ENCODE results near the gene COL10A1. TPM values are rescaled to one million over a fixed set of nuclear protein-coding genes. Genes with fewer than 3 reads are reported as not detected.

COL10A1 gene
- total RNA-seq, 1 experiment from 2014 or later, result not detected

- DNase-seq, result no peak
- BruUV-seq (replicated peaks), result no TSS peak
These were observed 31.9 kb downstream of the COL10A1 start for GRCh38 chr6:116094041-116094440.

DNA sequence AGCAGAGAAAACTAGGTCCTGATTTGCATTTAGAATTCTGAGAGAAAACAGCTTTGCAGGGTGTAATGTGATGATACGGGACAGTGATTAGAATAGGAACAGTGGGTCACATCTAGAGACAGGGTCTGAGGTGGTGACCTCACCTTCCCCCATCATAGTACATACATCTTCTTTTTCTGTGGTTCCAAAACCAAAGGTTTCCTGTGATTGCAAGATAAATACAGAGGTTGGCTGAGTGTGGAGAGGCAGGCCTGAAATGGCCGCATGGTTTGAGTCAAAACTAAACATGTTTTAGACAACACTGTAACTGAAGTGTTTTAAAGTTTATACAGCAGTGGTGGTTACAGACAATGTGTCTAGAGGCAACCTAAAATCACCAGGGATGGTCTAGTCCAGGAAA lies 35.7 kb downstream of the COL10A1 start:
- no TSS peak for BruUV-seq (replicated peaks)
- no peak overlapping the region for H3K4me3 Mint-ChIP-seq (ENCODE audit: low read depth, unreplicated experiment)
- H3K9me3 Mint-ChIP-seq (ENCODE audit: low read depth, unreplicated experiment), result peaks cover 4% of the 10 kb centered on the region
- intact Hi-C loops (cut with micrococcal nuclease; ENCODE audit: unreplicated experiment), result no loop called here
- H3K4me1 Mint-ChIP-seq (ENCODE audit: low read depth, unreplicated experiment), result peaks cover 12% of the 10 kb centered on the region
- CTCF ChIA-PET, result no interaction called here
- no peak for TF ChIP-seq CTCF (IDR thresholded peaks at IDR 0.05; ENCODE audit: unreplicated experiment)
- H3K36me3 Mint-ChIP-seq (ENCODE audit: insufficient read depth, unreplicated experiment), result no peaks in the 10 kb centered on the region
- H3K27me3 Mint-ChIP-seq (ENCODE audit: unreplicated experiment), result no peaks in the 10 kb centered on the region
- no peak overlapping the region for H3K27ac Mint-ChIP-seq (ENCODE audit: unreplicated experiment)
- DNase-seq, result no peak

More at GRCh38 chr6:116094041-116094440, 31.9 kb downstream of the COL10A1 start:
- intact Hi-C loops (cut with micrococcal nuclease; ENCODE audit: unreplicated experiment), result no loop called here
- CTCF ChIA-PET, result no interaction called here
- Mint-ChIP-seq H3K4me3 (ENCODE audit: low read depth, unreplicated experiment) (no peak overlapping the region), H3K27me3 (ENCODE audit: unreplicated experiment) (no peaks in the 10 kb centered on the region), H3K36me3 (ENCODE audit: insufficient read depth, unreplicated experiment) (no peaks in the 10 kb centered on the region), H3K9me3 (ENCODE audit: low read depth, unreplicated experiment) (peaks cover 8% of the 10 kb centered on the region), H3K27ac (ENCODE audit: unreplicated experiment) (no peak overlapping the region), H3K4me1 (ENCODE audit: low read depth, unreplicated experiment) (peaks cover 12% of the 10 kb centered on the region)
- TF ChIP-seq CTCF (IDR thresholded peaks at IDR 0.05; ENCODE audit: unreplicated experiment), result no peak

- Mint-ChIP-seq H3K4me1 (ENCODE audit: low read depth, unreplicated experiment) (peaks cover 12% of the 10 kb centered on the region), H3K9me3 (ENCODE audit: low read depth, unreplicated experiment) (no peaks in the 10 kb centered on the region), H3K27ac (ENCODE audit: unreplicated experiment) (no peak overlapping the region), H3K27me3 (ENCODE audit: unreplicated experiment) (no peaks in the 10 kb centered on the region), H3K4me3 (ENCODE audit: low read depth, unreplicated experiment) (no peak overlapping the region), H3K36me3 (ENCODE audit: insufficient read depth, unreplicated experiment) (no peaks in the 10 kb centered on the region)
- CTCF ChIA-PET, result no interaction called here
- BruUV-seq (replicated peaks), result no TSS peak
- no peak for TF ChIP-seq CTCF (IDR thresholded peaks at IDR 0.05; ENCODE audit: unreplicated experiment)
- DNase-seq, result no peak
- intact Hi-C loops (cut with micrococcal nuclease; ENCODE audit: unreplicated experiment), result no loop called here
These were observed 37.0 kb downstream of the COL10A1 start for GRCh38 chr6:116088946-116089345.

- intact Hi-C loops (cut with micrococcal nuclease; ENCODE audit: unreplicated experiment), result no loop called here
- no TSS peak for BruUV-seq (replicated peaks)
- H3K27ac Mint-ChIP-seq (ENCODE audit: unreplicated experiment), result no peak overlapping the region
- H3K4me3 Mint-ChIP-seq (ENCODE audit: low read depth, unreplicated experiment), result no peak overlapping the region
- peaks cover 12% of the 10 kb centered on the region for H3K4me1 Mint-ChIP-seq (ENCODE audit: low read depth, unreplicated experiment)
- no peak for TF ChIP-seq CTCF (IDR thresholded peaks at IDR 0.05; ENCODE audit: unreplicated experiment)
- CTCF ChIA-PET, result interaction anchor here (0.9 to 1.5 kb wide), 3 partner anchors 10 to 77 kb away, joined by 3 to 5 read pairs (median 4); no protein-coding TSS in a partner anchor
- H3K36me3 Mint-ChIP-seq (ENCODE audit: insufficient read depth, unreplicated experiment), result no peaks in the 10 kb centered on the region
- no peaks in the 10 kb centered on the region for H3K27me3 Mint-ChIP-seq (ENCODE audit: unreplicated experiment)
- DNase-seq, result no peak
- H3K9me3 Mint-ChIP-seq (ENCODE audit: low read depth, unreplicated experiment), result no peaks in the 10 kb centered on the region
These were observed 38.4 kb downstream of the COL10A1 start for GRCh38 chr6:116087437-116088027.
